ENCODE data around the gene MOSMO.
"Not testable (repeated sequence)": the region's sequence is repeated elsewhere in the genome, so short reads cannot be mapped to it uniquely, and the experiment has no call there.

- TF ChIP-seq CTCF, POLR2A (IDR thresholded peaks at IDR 0.05): not testable (repeated sequence)
These were observed 36.0 kb downstream of the MOSMO start for GRCh38 chr16:22043882-22044281.

Data from lower leg skin (tissue), 3 donors.